ENCODE measurements around the gene ZNF646. TPM values are rescaled to one million over a fixed set of nuclear protein-coding genes. Genes with fewer than 3 reads are reported as not detected.

The ZNF646 gene
- total and polyA plus RNA-seq, 2 donors (not counting 3 experiments of a cell fraction or from before 2014, with no cell fraction given): 4.1 to 15.9 TPM

DNA sequence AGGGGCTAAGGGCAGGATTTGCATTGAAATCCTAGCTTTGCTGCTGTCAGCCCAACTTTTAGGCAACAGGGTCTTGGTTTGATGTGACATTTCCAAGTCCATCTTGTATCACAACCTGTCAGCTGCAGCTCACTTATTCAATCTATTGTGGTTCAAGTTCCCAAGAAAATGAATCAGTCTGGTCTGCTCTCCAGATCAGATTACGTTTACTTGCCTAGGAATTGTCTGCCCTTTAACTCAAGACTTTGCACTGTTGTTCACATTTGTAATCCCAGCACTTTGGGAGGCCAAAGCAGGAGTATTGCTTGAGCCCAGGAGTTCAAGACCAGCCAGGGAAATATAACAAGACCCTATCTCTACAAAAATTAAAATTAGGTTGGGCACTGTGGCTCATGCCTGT, 30.9 kb upstream of the ZNF646 start:
- Histone ChIP-seq H3K27ac (ENCODE audit: insufficient read depth, low read depth, low read length) (no peak overlapping the region), H3K27me3 (ENCODE audit: control insufficient read depth in 2 of 2, insufficient read depth in 2 of 2, low read length in 2 of 2) (no peaks in the 10 kb centered on the region), H3K9ac (replicated peaks; ENCODE audit: extremely low read depth, insufficient read depth, low read length) (no peak overlapping the region), H2AFZ (ENCODE audit: low read depth, low read length) (no peak overlapping the region), H3K4me3 (replicated peaks in 1 of 3; ENCODE audit: insufficient read depth in 1 of 3, low read depth in 1 of 3, low read length in 3 of 3) (no peak overlapping the region), H3K9me1 (replicated peaks; ENCODE audit: control insufficient read depth, extremely low read depth, insufficient read depth, low read length) (no peaks in the 10 kb centered on the region), H3K4me1 (ENCODE audit: control insufficient read depth, extremely low read depth, insufficient read depth, low read length) (no peaks in the 10 kb centered on the region), H3K79me2 (ENCODE audit: control insufficient read depth, insufficient read depth, low read length) (no peaks in the 10 kb centered on the region), H3K36me3 (ENCODE audit: control insufficient read depth in 2 of 2, extremely low read depth in 1 of 2, insufficient read depth in 2 of 2, low read length in 2 of 2) (peaks cover 0 to 24% of the 10 kb centered on the region in 2 experiments), H4K20me1 (replicated peaks; ENCODE audit: control insufficient read depth, extremely low read depth, insufficient read depth, low read length) (no peaks in the 10 kb centered on the region), H3K9me3 (replicated peaks; ENCODE audit: control insufficient read depth, insufficient read depth, low read length) (no peaks in the 10 kb centered on the region), H3K4me2 (ENCODE audit: insufficient read depth, low read length) (no peak overlapping the region)
- BruUV-seq (replicated peaks): no TSS peak
- ChIA-PET CTCF (interaction anchor here (0.8 kb wide), 1 partner anchor 58 kb away, joined by 4 read pairs; the partner anchor contains the start of gene HSD3B7), POLR2A (no interaction called here)
- DNase-seq (ENCODE audit: low read depth, low spot score): no peak
- intact Hi-C loops (cut with micrococcal nuclease) (no loop called here), dilution Hi-C loops (cut with MboI; ENCODE audit: extremely low pct_ligation_motif_present, low sequenced_read_pairs) (no loop called here)
- TF ChIP-seq GATA2 (IDR thresholded peaks at IDR 0.05; ENCODE audit: insufficient read depth, insufficient read length, low read depth, low read length): no peak
- TF ChIP-seq, protein P1, sequence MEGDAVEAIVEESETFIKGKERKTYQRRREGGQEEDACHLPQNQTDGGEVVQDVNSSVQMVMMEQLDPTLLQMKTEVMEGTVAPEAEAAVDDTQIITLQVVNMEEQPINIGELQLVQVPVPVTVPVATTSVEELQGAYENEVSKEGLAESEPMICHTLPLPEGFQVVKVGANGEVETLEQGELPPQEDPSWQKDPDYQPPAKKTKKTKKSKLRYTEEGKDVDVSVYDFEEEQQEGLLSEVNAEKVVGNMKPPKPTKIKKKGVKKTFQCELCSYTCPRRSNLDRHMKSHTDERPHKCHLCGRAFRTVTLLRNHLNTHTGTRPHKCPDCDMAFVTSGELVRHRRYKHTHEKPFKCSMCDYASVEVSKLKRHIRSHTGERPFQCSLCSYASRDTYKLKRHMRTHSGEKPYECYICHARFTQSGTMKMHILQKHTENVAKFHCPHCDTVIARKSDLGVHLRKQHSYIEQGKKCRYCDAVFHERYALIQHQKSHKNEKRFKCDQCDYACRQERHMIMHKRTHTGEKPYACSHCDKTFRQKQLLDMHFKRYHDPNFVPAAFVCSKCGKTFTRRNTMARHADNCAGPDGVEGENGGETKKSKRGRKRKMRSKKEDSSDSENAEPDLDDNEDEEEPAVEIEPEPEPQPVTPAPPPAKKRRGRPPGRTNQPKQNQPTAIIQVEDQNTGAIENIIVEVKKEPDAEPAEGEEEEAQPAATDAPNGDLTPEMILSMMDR (IDR thresholded peaks at IDR 0.05; ENCODE audit: extremely low read depth in 1 of 2, insufficient read depth in 1 of 2, low read depth in 1 of 2, low read length in 2 of 2): no peak
- no peak for TF ChIP-seq JUN (IDR thresholded peaks at IDR 0.05; ENCODE audit: borderline replicate concordance, insufficient read depth, insufficient read length, low read depth)
- TF ChIP-seq POLR2AphosphoS5 (IDR thresholded peaks at IDR 0.05; ENCODE audit: insufficient read depth, low read depth, low read length): no peak
- no peak for TF ChIP-seq POLR2A (IDR thresholded peaks at IDR 0.05; ENCODE audit: low read depth, low read length)
- TF ChIP-seq, protein P2, sequence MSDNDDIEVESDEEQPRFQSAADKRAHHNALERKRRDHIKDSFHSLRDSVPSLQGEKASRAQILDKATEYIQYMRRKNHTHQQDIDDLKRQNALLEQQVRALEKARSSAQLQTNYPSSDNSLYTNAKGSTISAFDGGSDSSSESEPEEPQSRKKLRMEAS (IDR thresholded peaks at IDR 0.05; ENCODE audit: insufficient read depth, insufficient read length): no peak
- no peak for TF ChIP-seq EZH2 (IDR thresholded peaks at IDR 0.05; ENCODE audit: borderline replicate concordance, low read depth, low read length, severe bottlenecking)
- no peak for TF ChIP-seq MYC (IDR thresholded peaks at IDR 0.05; ENCODE audit: low read depth, low read length)
- TF ChIP-seq FOS (IDR thresholded peaks at IDR 0.05; ENCODE audit: borderline replicate concordance, insufficient read depth, low read length): no peak
- no peak for FAIRE-seq

All from endothelial cell of umbilical vein (primary cell).